ENCODE results near the gene MOV10L1. TPM values are rescaled to one million over a fixed set of nuclear protein-coding genes. Genes with fewer than 3 reads are reported as not detected.

Gene MOV10L1
- total RNA-seq, 2 donors from 2014 or later: 0.27 to 0.50 TPM

DNA sequence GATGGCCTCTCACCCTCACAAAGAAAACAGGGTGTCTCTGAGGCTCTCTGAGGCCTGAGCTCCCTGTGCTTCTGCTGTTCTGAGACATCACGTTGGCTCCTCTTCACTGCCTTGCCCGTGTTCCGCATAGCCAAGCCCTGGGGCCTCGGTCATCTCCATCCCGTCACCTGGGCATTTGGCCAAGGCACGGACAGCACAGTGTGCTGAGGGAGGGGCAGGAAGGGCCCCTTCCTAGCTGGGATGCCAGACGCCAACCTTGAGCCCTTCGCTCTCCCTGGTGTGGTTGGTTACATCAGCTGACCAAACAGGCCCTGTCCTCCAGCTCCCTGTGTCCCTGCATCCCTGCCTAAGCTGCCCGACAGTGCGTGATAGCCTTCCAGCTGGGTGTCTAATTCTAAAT lies 25.9 kb downstream of the MOV10L1 start:
- Histone ChIP-seq H3K27ac (no peak overlapping the region), H3K4me1 (no peaks in the 10 kb centered on the region), H3K36me3 (no peaks in the 10 kb centered on the region), H3K9me3 (no peaks in the 10 kb centered on the region), H3K9ac (ENCODE audit: low read depth in 2 of 2, low read length in 2 of 2) (no peak overlapping the region), H3K4me3 (no peak overlapping the region), H3K27me3 (no peaks in the 10 kb centered on the region)
- TF ChIP-seq, protein P1, sequence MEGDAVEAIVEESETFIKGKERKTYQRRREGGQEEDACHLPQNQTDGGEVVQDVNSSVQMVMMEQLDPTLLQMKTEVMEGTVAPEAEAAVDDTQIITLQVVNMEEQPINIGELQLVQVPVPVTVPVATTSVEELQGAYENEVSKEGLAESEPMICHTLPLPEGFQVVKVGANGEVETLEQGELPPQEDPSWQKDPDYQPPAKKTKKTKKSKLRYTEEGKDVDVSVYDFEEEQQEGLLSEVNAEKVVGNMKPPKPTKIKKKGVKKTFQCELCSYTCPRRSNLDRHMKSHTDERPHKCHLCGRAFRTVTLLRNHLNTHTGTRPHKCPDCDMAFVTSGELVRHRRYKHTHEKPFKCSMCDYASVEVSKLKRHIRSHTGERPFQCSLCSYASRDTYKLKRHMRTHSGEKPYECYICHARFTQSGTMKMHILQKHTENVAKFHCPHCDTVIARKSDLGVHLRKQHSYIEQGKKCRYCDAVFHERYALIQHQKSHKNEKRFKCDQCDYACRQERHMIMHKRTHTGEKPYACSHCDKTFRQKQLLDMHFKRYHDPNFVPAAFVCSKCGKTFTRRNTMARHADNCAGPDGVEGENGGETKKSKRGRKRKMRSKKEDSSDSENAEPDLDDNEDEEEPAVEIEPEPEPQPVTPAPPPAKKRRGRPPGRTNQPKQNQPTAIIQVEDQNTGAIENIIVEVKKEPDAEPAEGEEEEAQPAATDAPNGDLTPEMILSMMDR (IDR thresholded peaks at IDR 0.05): no peak
- intact Hi-C loops (cut with DNase I): no loop called here
- no peak for DNase-seq

DNA sequence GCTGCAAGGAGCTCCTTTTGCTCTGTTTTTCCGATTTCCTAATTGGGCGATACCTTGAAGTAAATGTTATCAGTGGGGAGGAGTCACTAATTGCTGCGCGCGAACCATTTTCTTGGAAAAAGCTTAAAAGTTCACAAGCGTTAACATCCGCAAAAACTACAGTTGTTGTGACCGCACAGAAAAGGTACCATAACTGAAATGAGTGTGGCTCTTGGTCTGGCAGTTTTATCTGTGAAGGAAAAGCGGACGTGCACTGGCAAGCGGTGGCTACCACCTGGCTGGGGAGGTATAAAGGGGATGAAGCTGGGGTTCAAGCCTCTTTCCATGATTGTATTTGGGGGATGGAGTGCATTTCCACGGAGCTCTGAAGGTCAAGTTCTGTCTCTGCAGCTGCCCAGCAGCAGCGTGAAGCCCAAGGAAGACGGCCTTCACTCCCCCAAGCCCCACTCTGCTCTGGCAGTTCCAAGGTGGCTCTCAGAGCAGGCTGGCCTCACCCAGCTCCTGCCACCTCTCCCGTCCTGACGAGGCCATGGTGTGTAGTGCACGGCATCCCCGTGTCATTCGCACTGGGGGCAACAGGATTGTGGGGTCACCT lies 27.5 kb downstream of the MOV10L1 start:
- Histone ChIP-seq H3K9ac (ENCODE audit: low read depth in 2 of 2, low read length in 2 of 2) (no peak overlapping the region), H3K9me3 (no peaks in the 10 kb centered on the region), H3K4me3 (no peak overlapping the region), H3K27me3 (no peaks in the 10 kb centered on the region), H3K27ac (no peak overlapping the region), H3K4me1 (no peaks in the 10 kb centered on the region), H3K36me3 (no peaks in the 10 kb centered on the region)
- DNase-seq: no peak
- intact Hi-C loops (cut with DNase I): no loop called here
- TF ChIP-seq, protein P1 (IDR thresholded peaks at IDR 0.05): no peak

DNA sequence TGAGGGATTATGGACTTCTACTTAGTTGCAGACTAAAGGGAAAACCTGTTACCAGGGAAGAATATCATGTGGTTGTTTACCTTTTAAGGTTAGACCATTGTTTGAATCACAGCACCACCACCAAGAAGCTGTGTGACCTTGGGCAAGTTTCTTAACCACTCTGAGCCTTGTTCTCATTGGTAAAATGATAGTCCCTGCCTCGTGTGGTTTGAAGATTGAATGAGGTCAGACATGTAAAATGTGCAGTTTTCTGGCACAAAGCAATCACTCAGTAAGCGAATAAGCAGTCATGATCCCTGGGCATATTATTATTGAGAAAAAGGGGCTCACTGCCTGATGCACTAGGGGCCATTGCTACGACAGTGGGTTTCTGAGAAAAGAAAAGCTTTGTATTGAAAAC lies 28.3 kb downstream of the MOV10L1 start:
- Histone ChIP-seq H3K9ac (ENCODE audit: low read depth in 2 of 2, low read length in 2 of 2) (no peak overlapping the region), H3K4me1 (no peaks in the 10 kb centered on the region), H3K27ac (no peak overlapping the region), H3K4me3 (no peak overlapping the region), H3K36me3 (no peaks in the 10 kb centered on the region), H3K9me3 (no peaks in the 10 kb centered on the region), H3K27me3 (no peaks in the 10 kb centered on the region)
- intact Hi-C loops (cut with DNase I): no loop called here
- TF ChIP-seq, protein P1 (IDR thresholded peaks at IDR 0.05): no peak
- DNase-seq: no peak

DNA sequence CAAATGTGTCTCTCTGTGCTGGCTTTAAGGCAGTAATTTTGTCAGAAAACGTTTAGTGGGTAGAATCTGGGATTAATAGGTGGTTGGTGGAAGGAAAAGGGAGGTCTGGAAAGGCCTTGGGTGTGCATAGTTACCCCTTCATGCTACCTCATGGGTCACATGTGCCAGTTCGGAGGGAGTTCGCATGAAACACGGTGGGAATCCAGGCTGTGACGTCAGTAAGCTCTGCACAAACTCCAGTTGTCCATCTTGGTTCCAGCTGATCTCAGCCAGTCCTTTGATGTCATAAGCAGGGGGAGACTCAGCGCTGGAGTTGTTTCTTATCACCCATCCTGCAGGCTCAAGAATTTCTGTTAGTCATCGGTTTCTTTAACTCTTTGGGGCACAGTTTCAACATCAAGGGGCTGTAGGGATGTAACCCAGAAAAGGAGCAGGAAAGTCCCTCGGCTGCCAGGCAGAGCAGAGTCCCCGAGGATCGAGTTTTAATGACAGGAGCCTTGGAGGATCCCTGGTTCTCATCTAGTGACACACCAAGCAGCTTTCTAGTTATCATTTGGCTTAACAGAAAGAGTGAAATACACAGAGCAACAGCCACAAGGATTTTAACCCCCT lies 28.9 kb downstream of the MOV10L1 start:
- Histone ChIP-seq H3K27me3 (no peaks in the 10 kb centered on the region), H3K4me3 (no peak overlapping the region), H3K9ac (ENCODE audit: low read depth in 2 of 2, low read length in 2 of 2) (no peak overlapping the region), H3K4me1 (no peaks in the 10 kb centered on the region), H3K9me3 (no peaks in the 10 kb centered on the region), H3K27ac (no peak overlapping the region), H3K36me3 (no peaks in the 10 kb centered on the region)
- intact Hi-C loops (cut with DNase I): no loop called here
- no peak for DNase-seq
- TF ChIP-seq, protein P1 (IDR thresholded peaks at IDR 0.05): no peak

DNA sequence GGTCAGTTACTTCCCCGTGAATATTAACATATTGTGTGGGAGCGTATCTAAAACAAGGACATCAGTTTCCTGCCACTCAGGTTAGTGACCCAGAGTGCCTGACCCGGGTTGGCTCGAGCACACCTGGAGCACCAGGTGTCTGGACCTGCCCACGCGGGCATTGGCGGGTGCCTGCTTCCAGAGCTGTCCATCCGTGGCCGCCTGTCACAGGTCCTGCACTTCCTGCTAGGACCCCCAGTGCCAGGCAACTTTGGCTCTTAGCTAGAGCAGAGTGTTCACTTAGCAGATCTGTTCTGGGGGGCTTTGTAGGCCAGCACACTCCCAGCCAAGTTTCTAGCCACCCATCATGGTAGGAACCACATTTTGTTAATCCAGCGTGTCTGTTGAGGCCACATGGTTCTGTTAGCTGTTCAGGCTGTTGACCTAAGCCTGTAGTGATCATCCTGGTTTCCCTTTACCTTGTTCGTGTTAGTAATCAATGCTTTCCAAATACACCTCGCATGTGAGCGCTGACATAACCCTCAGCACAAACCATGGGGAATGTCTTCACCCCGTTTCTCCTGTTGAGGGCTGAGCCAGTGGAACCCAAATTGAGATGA lies 29.5 kb downstream of the MOV10L1 start:
- no peaks in the 10 kb centered on the region for H3K36me3 ChIP-seq
- no peaks in the 10 kb centered on the region for H3K4me1 ChIP-seq
- no peaks in the 10 kb centered on the region for H3K9me3 ChIP-seq
- DNase-seq: no peak
- H3K9ac ChIP-seq (ENCODE audit: low read depth in 2 of 2, low read length in 2 of 2): no peak overlapping the region
- H3K27ac ChIP-seq: no peak overlapping the region
- TF ChIP-seq, protein P1 (IDR thresholded peaks at IDR 0.05): no peak
- no peaks in the 10 kb centered on the region for H3K27me3 ChIP-seq
- no peak overlapping the region for H3K4me3 ChIP-seq
- intact Hi-C loops (cut with DNase I): no loop called here

Measured in colonic mucosa (tissue), 4 donors.